Measurements from ENCODE around the gene SNAPC2.

SNAPC2 gene

GRCh38 chr19:7961920-7962626, 41.9 kb downstream of the SNAPC2 start:
- H3K27ac ChIP-seq, result no peak overlapping the region
- DNase-seq (ENCODE audit: low read depth, low spot score), result no peak

- no peak overlapping the region for H3K27ac ChIP-seq
- no peak for DNase-seq (ENCODE audit: low read depth, low spot score)
Measured at GRCh38 chr19:7962644-7963268, 42.6 kb downstream of the SNAPC2 start.

- H3K27ac ChIP-seq, result no peak overlapping the region
- DNase-seq (ENCODE audit: low read depth, low spot score), result no peak
Measured at GRCh38 chr19:7963566-7963965, 43.4 kb downstream of the SNAPC2 start.

- no peak overlapping the region for H3K27ac ChIP-seq
- no peak for DNase-seq (ENCODE audit: low read depth, low spot score)
Measured at GRCh38 chr19:7965259-7965841, 45.2 kb downstream of the SNAPC2 start.

GRCh38 chr19:7965921-7966665, 46.0 kb downstream of the SNAPC2 start:
- H3K27ac ChIP-seq, result no peak overlapping the region
- no peak for DNase-seq (ENCODE audit: low read depth, low spot score)

GRCh38 chr19:7968008-7968795, 48.1 kb downstream of the SNAPC2 start:
- DNase-seq (ENCODE audit: low read depth, low spot score), result no peak
- no peak overlapping the region for H3K27ac ChIP-seq

- no peak for DNase-seq (ENCODE audit: low read depth, low spot score)
- no peak overlapping the region for H3K27ac ChIP-seq
Measured at GRCh38 chr19:7968796-7969554, 48.8 kb downstream of the SNAPC2 start.

- H3K27ac ChIP-seq, result no peak overlapping the region
- DNase-seq (ENCODE audit: low read depth, low spot score), result no peak
Measured at GRCh38 chr19:7969555-7969939, 49.4 kb downstream of the SNAPC2 start.

- no peak for DNase-seq (ENCODE audit: low read depth, low spot score)
- no peak overlapping the region for H3K27ac ChIP-seq
Measured at GRCh38 chr19:7970716-7971448, 50.7 kb downstream of the SNAPC2 start.

- DNase-seq (ENCODE audit: low read depth, low spot score), result no peak
- H3K27ac ChIP-seq, result no peak overlapping the region
Measured at GRCh38 chr19:7971553-7972520, 51.7 kb downstream of the SNAPC2 start.
